Kidney (tissue), 14 donors: Measurements from ENCODE around the gene STPG2. TPM values are rescaled to one million over a fixed set of nuclear protein-coding genes. Genes with fewer than 3 reads are reported as not detected.

Experiments used
- DNase-seq, 5 donors: peaks; one replicate each; pipeline ENCODE4 v3.0.0-alpha.2; 2013 to 2020
- FAIRE-seq: peaks from 2 replicates; lab custom pipeline; 2012; peaks lifted over from hg19 to GRCh38; lab: Jason Lieb, UNC
- H3K27ac ChIP-seq, 2 donors: one replicate each; pipeline ENCODE4 v1.7.0; 2013; ENCODE audit warnings: low read depth in 2 of 2, low read length in 2 of 2, inconsistent platforms in 1 of 2
- H3K27me3 ChIP-seq: one replicate; pipeline ENCODE4 v1.7.1; 2013; ENCODE audit warnings: low read length, inconsistent platforms; ENCODE audit not compliant: control insufficient read depth, insufficient read depth
- H3K36me3 ChIP-seq, 3 donors: one replicate each; pipeline versions ENCODE4 v1.7.0 to v1.7.1; 2013; ENCODE audit warnings: low read length in 3 of 3, control low read depth in 1 of 3, inconsistent platforms in 1 of 3; ENCODE audit not compliant: insufficient read depth in 3 of 3, control insufficient read depth in 2 of 3
- H3K4me1 ChIP-seq, 3 donors: one replicate each; pipeline versions ENCODE4 v1.7.0 to v1.7.1; 2013; ENCODE audit warnings: low read length in 3 of 3, inconsistent platforms in 1 of 3, low read depth in 1 of 3; ENCODE audit not compliant: control insufficient read depth in 2 of 3, insufficient read depth in 2 of 3
- H3K4me3 ChIP-seq, 3 donors: one replicate each; pipeline versions ENCODE4 v1.7.0 to v1.8.1; 2013; ENCODE audit warnings: low read length in 3 of 3, control low read depth in 1 of 3, inconsistent platforms in 1 of 3
- H3K9ac ChIP-seq, 3 donors: one replicate each; pipeline versions ENCODE4 v1.7.0 to v1.7.1; 2013; ENCODE audit warnings: low read length in 3 of 3, control low read depth in 1 of 3, inconsistent platforms in 1 of 3
- H3K9me3 ChIP-seq, 3 donors: one replicate each; pipeline versions ENCODE4 v1.7.0 to v1.7.1; 2013; ENCODE audit warnings: low read length in 3 of 3, control low read depth in 1 of 3, inconsistent platforms in 1 of 3; ENCODE audit not compliant: control insufficient read depth in 2 of 3, insufficient read depth in 1 of 3
- CTCF ChIP-seq: IDR thresholded peaks from 3 replicates; pipeline ENCODE4 v1.5.1; 2012; ENCODE audit warnings: mild to moderate bottlenecking, moderate library complexity, borderline replicate concordance; ENCODE audit not compliant: insufficient read depth; ENCODE audit errors: extremely low read depth
- intact Hi-C: fragments of 100-400 bp; cut with DNase I; formaldehyde crosslinking; loops from one replicate; pipeline ENCODE4 v1.11.1; 2022
- polyA plus RNA-seq: library from polyadenylated mRNA; stranded (reverse); fragments of 350-450 nt; fragmentation: Illumina TruSeq; extraction: RNeasy Lipid Tissue Mini Kit (QIAGEN cat#74804); gene quantifications from one replicate; pipeline ENCODE4 v1.2.3, GENCODE V29; 2014; ENCODE audit warnings: low read depth, low replicate concordance; ENCODE audit not compliant: insufficient read depth
- total RNA-seq: library from RNA; stranded (reverse); fragmentation: NEBNext Ultra II Directional; extraction: Animal tissue kit (Norgen Biotek cat#: 25700); gene quantifications from one replicate; pipeline ENCODE4 v1.2.1, GENCODE V29; 2021
- donor health status: control.
- donor health status: control.
- donor health status: control.
- donor health status: control.
- donor health status: control.
- donor health status: DM: yes; HTN: yes; CAD: no.
- donor health status: Normal renal cell carcinoma (clear cell type).

The STPG2 gene
- total and polyA plus RNA-seq, 2 donors from 2014 or later: 0.43 to 1.1 TPM

GRCh38 chr4:98068495-98068894, 74.8 kb downstream of the STPG2 start:
- intact Hi-C loops: no loop called here
- H3K9me3 ChIP-seq: no peaks in the 10 kb centered on the region
- no peaks in the 10 kb centered on the region for H3K36me3 ChIP-seq
- TF ChIP-seq CTCF: no peak
- H3K9ac ChIP-seq: no peak overlapping the region
- H3K4me3 ChIP-seq: no peak overlapping the region
- no peaks in the 10 kb centered on the region for H3K4me1 ChIP-seq
- no peak for FAIRE-seq
- H3K27ac ChIP-seq: no peak overlapping the region
- no peak for DNase-seq
- no peaks in the 10 kb centered on the region for H3K27me3 ChIP-seq

GRCh38 chr4:98055800-98056501, 87.3 kb downstream of the STPG2 start:
- intact Hi-C loops: no loop called here
- H3K4me1 ChIP-seq: no peaks in the 10 kb centered on the region
- TF ChIP-seq CTCF: no peak
- no peak overlapping the region for H3K9ac ChIP-seq
- DNase-seq (no peak), FAIRE-seq (no peak)
- H3K9me3 ChIP-seq: peaks cover 0 to 4% (median 0%) of the 10 kb centered on the region in 3 donors
- no peaks in the 10 kb centered on the region for H3K27me3 ChIP-seq
- H3K36me3 ChIP-seq: no peaks in the 10 kb centered on the region
- no peak overlapping the region for H3K4me3 ChIP-seq
- no peak overlapping the region for H3K27ac ChIP-seq

- Histone ChIP-seq H3K36me3 (no peaks in the 10 kb centered on the region), H3K27ac (no peak overlapping the region), H3K9ac (no peak overlapping the region), H3K4me1 (no peaks in the 10 kb centered on the region), H3K9me3 (no peaks in the 10 kb centered on the region), H3K27me3 (no peaks in the 10 kb centered on the region), H3K4me3 (no peak overlapping the region)
- no peak for DNase-seq
- no peak for TF ChIP-seq CTCF
- intact Hi-C loops: no loop called here
- no peak for FAIRE-seq
Measured at GRCh38 chr4:98046665-98047064, 96.6 kb downstream of the STPG2 start.
